Daoy (cell line): ENCODE data around the gene RGS5. TPM values are rescaled to one million over a fixed set of nuclear protein-coding genes. Genes with fewer than 3 reads are reported as not detected.
A peak's percentile ranks its signal among the peaks of the same experiment; 100 is the strongest.

Source experiments
- DNase-seq: peaks from one replicate; pipeline ENCODE4 v3.0.0-alpha.2; 2015; ENCODE audit warnings: low read depth
- total RNA-seq: library from RNA; depleted of rRNA; stranded (reverse); fragments of >200 nt; shearing (Covaris generic); gene quantifications from 2 replicates; pipeline ENCODE4 v1.2.3, GENCODE V29; 2014

RGS5 gene
- total RNA-seq, 1 experiment from 2014 or later, result 7.1 TPM

DNA sequence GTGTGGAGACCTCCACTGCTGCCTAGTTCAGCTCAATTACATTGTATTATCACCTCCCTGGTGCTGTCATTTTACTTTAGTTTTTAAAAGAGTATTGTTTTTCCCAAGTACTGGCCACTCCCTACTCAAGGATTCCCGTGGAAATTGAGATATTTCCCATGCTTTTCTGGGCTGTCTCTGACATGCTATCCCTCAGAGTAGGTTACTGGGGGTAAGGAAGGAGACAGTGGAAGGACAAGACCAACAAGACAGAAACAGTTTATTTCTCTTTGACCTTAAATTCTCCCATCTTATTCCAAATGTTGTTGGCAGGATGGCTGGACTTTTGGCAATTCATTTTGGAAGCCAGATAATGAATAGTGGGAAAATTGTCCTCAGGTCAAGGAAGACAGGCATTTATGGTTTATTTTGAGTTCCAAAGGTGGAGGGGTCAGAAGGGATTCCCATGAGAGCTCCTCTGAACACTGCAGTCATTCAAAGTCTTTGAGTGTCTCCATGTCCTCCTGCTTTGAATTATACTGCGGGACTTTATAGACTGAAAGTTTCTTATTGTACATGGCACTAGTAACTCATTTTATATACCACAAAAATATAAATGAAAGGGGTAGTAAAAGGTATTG lies 20.3 kb downstream of the RGS5 start:
- DNase-seq, result no peak

DNA sequence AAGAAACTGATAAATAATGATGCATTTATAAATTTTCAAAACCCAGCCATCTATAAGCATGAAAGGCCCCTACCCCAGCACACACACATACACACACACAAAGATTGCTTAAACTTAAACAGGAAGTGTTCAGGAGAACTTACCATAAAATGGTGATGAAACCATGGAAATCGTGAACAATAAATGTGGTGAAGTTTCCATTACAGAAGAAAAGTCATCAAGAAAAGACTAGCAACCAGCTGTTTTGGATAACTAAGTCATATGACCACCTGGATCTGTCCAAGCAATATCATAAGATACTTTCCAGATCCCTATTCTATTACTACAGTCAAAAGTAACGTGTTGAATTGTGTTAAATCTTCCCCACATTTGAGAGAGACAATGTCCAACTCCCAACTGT lies 24.1 kb downstream of the RGS5 start:
- DNase-seq, result no peak

DNA sequence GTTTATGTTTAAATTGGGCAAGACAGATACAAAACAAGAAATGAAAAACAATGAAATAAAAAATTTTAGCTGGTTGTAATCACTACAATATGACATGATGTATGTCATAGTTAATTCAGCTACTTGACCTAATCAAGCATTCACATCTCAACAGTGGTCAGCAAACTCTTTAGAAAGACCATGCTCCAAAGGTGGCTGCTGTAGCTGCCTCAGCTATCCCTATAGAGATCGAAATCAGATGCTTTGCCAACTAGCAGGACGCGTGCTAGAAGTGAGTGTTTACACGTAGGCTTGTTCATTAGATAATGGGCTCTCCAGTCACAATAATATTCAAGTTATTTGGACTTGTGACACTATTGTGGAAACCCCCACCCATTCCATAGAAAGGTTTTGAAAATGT lies 25.9 kb downstream of the RGS5 start:
- DNase-seq, result no peak

GRCh38 chr1:163174524-163175437 lies 27.9 kb downstream of the RGS5 start:
- peak; percentile 70 for DNase-seq

DNA sequence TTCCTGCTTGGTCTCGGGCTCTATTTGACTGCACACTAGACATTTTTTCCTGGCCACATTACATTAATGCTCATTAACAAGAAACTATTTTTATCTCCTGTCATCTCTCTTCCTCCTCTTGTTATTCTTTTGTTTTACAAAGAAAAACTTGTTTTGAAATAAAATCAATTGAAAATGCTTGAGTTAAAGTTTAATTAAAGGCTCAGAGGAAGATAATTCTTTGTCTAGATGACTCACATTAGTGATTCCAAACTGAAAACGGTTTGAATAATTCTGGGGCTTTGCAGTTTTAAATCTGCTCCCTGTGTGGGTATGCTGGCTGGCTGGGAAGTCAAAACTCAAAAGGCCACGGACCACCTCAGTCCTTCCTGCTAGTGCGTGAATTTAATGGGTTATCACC lies 29.6 kb downstream of the RGS5 start:
- peak; percentile 27 for DNase-seq

DNA sequence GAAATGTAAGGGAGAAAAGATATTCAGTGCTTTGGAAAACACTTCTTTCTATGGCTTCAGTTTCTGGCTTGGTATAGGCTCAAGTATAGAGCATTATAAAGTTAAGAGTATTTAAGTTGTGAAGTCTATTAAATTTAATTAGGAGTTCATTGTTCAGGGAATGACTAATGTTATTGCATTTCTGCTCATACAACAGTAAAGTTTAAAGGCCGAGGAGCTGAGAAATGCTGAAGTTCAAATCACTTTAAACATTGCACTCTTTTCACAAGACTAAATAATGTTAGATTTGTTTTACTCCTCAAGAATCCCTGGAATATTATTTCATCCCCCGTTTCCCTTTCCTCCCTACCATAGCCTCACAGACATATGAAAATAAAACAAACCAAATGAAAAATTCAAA lies 30.1 kb downstream of the RGS5 start:
- no peak for DNase-seq

DNA sequence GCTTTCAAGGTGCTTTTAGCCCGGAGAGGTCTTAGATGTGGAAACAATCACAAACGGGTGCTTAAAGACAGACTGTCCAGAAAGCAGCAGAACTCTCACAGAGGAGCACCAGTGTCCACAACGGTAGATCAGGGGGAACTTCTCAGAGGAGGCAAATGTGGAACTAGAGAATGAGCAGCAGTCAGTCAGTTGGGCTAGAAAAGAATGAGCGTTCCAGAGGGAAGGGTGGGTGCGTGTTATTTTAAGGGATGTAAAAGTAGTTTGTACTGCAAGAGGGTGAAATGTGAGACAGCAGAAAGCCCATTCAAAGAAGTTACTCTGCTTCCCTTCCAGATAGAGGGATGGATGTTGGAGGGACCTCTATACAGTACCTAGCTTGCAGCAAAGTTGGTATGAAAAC lies 30.9 kb downstream of the RGS5 start:
- DNase-seq, result peak; percentile 13

GRCh38 chr1:163170975-163171676 lies 31.6 kb downstream of the RGS5 start:
- peak; percentile 53 for DNase-seq

GRCh38 chr1:163170331-163170730 lies 32.4 kb downstream of the RGS5 start:
- no peak for DNase-seq

- DNase-seq, result no peak
Measured at GRCh38 chr1:163169553-163169952, 33.2 kb downstream of the RGS5 start.

GRCh38 chr1:163168053-163168452 lies 34.7 kb downstream of the RGS5 start:
- DNase-seq, result peak; percentile 90

GRCh38 chr1:163166886-163167555 lies 35.7 kb downstream of the RGS5 start:
- peak; percentile 24 for DNase-seq

DNA sequence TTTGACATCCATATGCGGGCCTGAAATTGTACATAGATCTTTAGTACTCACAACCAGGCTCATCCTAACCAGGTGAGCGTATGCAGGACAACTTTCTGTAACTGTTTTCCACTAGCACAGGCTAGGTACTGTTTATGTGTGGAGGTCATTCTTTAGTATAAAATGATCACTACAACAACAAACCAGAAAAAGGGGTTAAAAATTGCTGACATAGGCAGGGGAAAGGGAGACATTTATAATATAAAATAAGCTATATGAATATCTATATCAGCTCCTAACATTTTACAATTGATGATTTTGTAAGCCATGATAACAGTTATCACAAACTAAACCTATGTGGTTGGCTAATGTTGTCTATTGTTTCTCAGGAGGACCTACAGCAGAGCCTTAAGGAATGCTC lies 37.6 kb downstream of the RGS5 start:
- no peak for DNase-seq

DNA sequence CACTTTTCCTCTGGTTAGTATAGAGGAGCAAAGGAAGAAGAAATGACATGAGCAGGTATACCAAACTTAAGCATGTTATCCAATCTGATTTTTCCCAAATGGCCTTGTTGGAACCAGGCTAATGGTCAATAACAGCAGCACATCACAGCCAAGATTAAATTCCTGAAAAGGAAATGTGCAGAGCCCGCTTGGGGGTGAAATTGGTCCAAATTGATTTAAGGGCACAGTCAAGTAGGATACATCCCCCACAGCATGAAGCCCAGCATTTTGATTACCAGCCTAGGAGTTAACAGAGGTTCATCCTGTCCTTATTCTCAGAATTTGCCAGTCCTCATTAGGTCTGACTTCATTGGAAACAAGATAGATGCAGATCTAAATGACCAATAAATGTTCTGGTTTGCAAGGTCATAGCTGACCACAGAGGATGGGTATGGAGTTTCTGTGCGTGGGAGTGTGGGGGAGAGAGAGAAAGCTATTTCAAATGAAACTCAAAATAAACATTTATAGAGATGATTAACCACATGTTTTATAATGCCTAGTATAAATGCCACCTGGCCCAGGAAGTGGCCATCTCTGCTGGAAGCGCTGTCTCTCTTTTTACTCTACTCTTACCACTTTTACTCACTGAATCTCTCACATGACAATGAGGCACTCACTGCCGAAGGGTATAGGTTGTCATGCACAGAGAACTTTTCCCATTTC lies 38.7 kb downstream of the RGS5 start:
- DNase-seq, result no peak

GRCh38 chr1:163163163-163163562 lies 39.6 kb downstream of the RGS5 start:
- DNase-seq, result no peak

GRCh38 chr1:163162381-163162914 lies 40.3 kb downstream of the RGS5 start:
- no peak for DNase-seq

GRCh38 chr1:163161841-163162240 lies 40.9 kb downstream of the RGS5 start:
- DNase-seq, result no peak

DNA sequence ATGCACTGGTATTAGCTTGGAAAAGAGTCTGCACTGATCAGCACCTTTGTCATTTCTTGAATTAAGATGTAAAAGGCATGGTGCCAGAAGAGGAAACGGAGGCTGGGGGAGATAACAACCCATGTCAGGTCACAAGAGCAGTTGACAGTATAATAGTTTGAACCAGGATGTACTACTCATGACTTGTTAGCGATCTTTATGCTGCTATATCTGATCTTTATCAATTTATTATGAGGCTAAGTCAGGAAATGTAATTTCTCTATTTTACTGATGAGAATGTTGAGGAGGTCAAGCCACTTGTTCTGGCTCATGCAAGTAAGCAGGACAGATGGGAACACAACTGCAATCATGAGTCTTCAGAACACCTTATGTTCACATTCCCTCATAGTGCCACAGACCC lies 41.4 kb downstream of the RGS5 start:
- no peak for DNase-seq

DNA sequence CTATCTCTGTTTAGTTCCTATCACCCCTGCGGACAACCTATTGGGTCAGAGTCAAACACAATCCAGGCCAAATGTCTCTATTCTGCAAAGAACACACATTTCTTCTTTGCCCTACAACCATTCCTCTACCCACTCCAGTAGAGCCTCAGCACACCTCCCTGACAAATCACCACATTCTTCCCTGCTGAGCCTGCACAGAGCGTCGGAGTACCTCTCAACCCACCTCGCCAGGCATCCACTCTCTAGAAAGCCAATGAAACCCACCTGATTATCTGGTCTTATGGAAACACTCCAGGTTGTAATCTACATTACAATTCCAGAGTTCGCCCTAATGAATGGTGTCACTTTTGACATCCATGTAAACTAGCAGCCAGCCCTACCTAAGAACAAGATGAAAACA lies 47.1 kb downstream of the RGS5 start:
- DNase-seq, result no peak

- DNase-seq, result no peak
Measured at GRCh38 chr1:163148911-163149310, 53.8 kb downstream of the RGS5 start.

GRCh38 chr1:163147019-163147418 lies 55.7 kb downstream of the RGS5 start:
- DNase-seq, result no peak
